Measurements from ENCODE around the gene TMEM170B. TPM values are rescaled to one million over a fixed set of nuclear protein-coding genes. Genes with fewer than 3 reads are reported as not detected.

The TMEM170B gene
- total RNA-seq, 1 donor from 2014 or later: 4.0 TPM

- Mint-ChIP-seq H3K9me3 (no peaks in the 10 kb centered on the region), H3K27ac (no peak overlapping the region), H3K4me1 (ENCODE audit: unreplicated experiment) (peaks cover 12% of the 10 kb centered on the region), H3K4me3 (no peak overlapping the region), H3K36me3 (no peaks in the 10 kb centered on the region), H3K27me3 (no peaks in the 10 kb centered on the region)
- no peak for DNase-seq (ENCODE audit: extremely low spot score, unreplicated experiment)
- no peak for TF ChIP-seq CTCF (conservative IDR thresholded peaks at IDR 0.05)
These were observed 91.0 kb downstream of the TMEM170B start for GRCh38 chr6:11628562-11628961.

- TF ChIP-seq CTCF (conservative IDR thresholded peaks at IDR 0.05): no peak
- no peak for DNase-seq (ENCODE audit: extremely low spot score, unreplicated experiment)
- Mint-ChIP-seq H3K36me3 (no peaks in the 10 kb centered on the region), H3K4me3 (no peak overlapping the region), H3K4me1 (ENCODE audit: unreplicated experiment) (peaks cover 12% of the 10 kb centered on the region), H3K27ac (no peak overlapping the region), H3K9me3 (no peaks in the 10 kb centered on the region), H3K27me3 (no peaks in the 10 kb centered on the region)
These were observed 93.5 kb downstream of the TMEM170B start for GRCh38 chr6:11631008-11631407.

DNA sequence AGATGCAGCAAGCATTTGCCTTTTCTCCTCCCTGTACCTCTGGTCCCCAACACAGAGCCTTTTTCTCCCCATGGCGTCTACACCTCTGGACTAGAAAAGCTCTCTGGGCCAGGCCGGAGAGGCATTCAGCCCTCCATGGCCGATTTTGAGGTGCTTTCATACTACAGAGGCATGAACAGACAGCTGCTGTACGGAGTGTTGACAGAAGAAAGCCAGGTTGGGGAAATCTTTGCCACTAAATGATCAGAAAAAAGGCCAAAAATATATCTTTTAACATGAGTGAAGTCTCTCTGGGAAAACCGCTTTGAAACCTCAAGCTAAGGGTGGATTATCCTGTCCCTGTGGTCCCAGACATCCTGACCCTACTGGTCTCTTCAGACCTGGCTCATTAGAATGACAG is 94.0 kb downstream of the TMEM170B start:
- no peaks in the 10 kb centered on the region for H3K27me3 Mint-ChIP-seq
- TF ChIP-seq CTCF (conservative IDR thresholded peaks at IDR 0.05): no peak
- no peak overlapping the region for H3K27ac Mint-ChIP-seq
- H3K4me3 Mint-ChIP-seq: no peak overlapping the region
- DNase-seq (ENCODE audit: extremely low spot score, unreplicated experiment): no peak
- H3K4me1 Mint-ChIP-seq (ENCODE audit: unreplicated experiment): peaks cover 17% of the 10 kb centered on the region
- no peaks in the 10 kb centered on the region for H3K36me3 Mint-ChIP-seq
- H3K9me3 Mint-ChIP-seq: no peaks in the 10 kb centered on the region

DNA sequence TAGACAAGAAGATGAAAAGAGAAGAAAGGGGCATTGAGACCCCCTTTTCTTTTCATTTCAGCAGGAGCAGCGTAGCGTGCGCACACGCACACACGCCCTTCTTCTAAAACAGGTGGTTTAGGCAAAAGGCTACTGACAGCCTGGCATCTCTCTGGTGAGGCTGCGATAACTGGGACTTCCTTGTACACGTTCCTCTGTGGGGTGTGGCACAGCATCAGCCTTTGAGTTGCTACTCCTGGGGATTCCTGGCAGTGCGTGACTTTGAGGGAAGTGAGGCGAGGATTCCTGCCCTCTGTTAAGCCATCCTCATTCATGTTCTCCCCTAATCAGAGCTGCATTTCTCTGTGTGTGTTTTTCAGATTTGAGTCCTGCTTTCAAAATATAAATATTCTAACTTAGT is 94.7 kb downstream of the TMEM170B start:
- no peaks in the 10 kb centered on the region for H3K27me3 Mint-ChIP-seq
- H3K9me3 Mint-ChIP-seq: no peaks in the 10 kb centered on the region
- no peak for DNase-seq (ENCODE audit: extremely low spot score, unreplicated experiment)
- no peak for TF ChIP-seq CTCF (conservative IDR thresholded peaks at IDR 0.05)
- H3K36me3 Mint-ChIP-seq: no peaks in the 10 kb centered on the region
- H3K27ac Mint-ChIP-seq: peak overlapping the region; percentile 87
- H3K4me3 Mint-ChIP-seq: no peak overlapping the region
- peaks cover 23% of the 10 kb centered on the region for H3K4me1 Mint-ChIP-seq (ENCODE audit: unreplicated experiment)

DNA sequence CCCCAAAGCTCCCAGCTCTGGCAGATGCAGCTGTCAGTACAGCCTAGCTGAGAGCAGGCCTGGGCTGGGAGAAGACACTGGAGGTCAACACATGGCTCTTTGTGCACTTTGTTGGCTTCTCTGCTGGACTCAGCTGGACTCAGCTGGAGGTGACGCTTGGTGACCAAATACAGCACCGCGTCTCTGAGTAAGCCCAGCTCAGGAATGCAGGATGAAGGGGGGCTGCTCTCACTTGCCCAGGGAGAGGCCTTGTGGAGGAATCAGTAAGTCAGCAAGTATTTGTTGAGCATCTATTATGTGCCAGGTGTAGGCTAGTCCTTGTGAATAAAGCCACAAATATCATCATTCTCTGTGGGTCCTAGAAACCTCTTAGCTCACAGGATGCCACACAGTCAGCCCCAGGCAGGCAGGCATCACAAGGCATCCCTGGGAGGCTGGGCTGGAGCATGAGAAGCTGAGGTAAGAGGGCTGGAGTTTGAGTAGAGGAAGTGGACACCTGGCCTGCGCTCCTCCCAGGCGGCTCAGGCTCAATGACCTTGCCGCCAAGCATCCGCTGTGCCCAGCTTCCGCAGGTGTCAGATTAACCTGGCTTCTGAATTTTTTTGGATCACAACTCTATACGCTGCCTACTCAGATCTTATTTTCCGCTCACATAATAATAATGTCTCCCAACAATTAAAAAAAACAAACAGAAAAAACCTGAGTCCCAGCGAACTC is 95.4 kb downstream of the TMEM170B start:
- no peak for DNase-seq (ENCODE audit: extremely low spot score, unreplicated experiment)
- Mint-ChIP-seq H3K36me3 (no peaks in the 10 kb centered on the region), H3K27ac (peak overlapping the region; percentile 87), H3K9me3 (no peaks in the 10 kb centered on the region), H3K4me1 (ENCODE audit: unreplicated experiment) (peaks cover 26% of the 10 kb centered on the region), H3K4me3 (no peak overlapping the region), H3K27me3 (no peaks in the 10 kb centered on the region)
- TF ChIP-seq CTCF (conservative IDR thresholded peaks at IDR 0.05): no peak

Other genes starting within 250 kb of the TMEM170B start
- gene ADTRP, start 241.1 kb downstream of the TMEM170B start, total RNA-seq (ENCODE audit: low replicate concordance): 1.4 and 3.2 TPM in 2 replicates